WTC11 (cell line): ENCODE data around the gene TMUB1. TPM values are rescaled to one million over a fixed set of nuclear protein-coding genes. Genes with fewer than 3 reads are reported as not detected.

Source experiments
- ATAC-seq: fragments of 200-7000 bp; cut with Tn5 transposase; 2 replicates; pipeline ENCODE4 v1.10.0; 2021; ENCODE audit warnings: mild to moderate bottlenecking, moderate library complexity
- CTCF ChIA-PET: fragments of 300-600 bp; sonication (Branson Sonifier 250); formaldehyde crosslinking; loops from one replicate; lab custom pipeline; 2021; ENCODE audit warnings: antibody characterized with exemption; lab: Charles Lee
- POLR2A ChIA-PET: fragments of 350-600 bp; sonication (Branson Sonifier 250); formaldehyde crosslinking; loops from one replicate; lab custom pipeline; 2021; ENCODE audit warnings: antibody characterized with exemption; lab: Charles Lee
- DNase-seq: peaks from one replicate; pipeline ENCODE4 v3.0.0; 2021; ENCODE audit warnings: low spot score
- H3K27ac Mint-ChIP-seq: 2 replicates; pipeline ENCODE4 v1.8.0; 2021; ENCODE audit warnings: mixed read lengths
- H3K27me3 Mint-ChIP-seq: 2 replicates; pipeline ENCODE4 v1.8.0; 2021; ENCODE audit warnings: low read depth, mild to moderate bottlenecking, moderate library complexity, mixed read lengths
- H3K36me3 Mint-ChIP-seq: 2 replicates; pipeline ENCODE4 v1.8.0; 2021; ENCODE audit warnings: mixed read lengths
- H3K4me1 Mint-ChIP-seq: 2 replicates; pipeline ENCODE4 v1.8.0; 2022; ENCODE audit warnings: mixed read lengths
- H3K4me3 Mint-ChIP-seq: 2 replicates; pipeline ENCODE4 v1.8.0; 2021; ENCODE audit warnings: mild to moderate bottlenecking, moderate library complexity, mixed read lengths
- H3K9me3 Mint-ChIP-seq: 2 replicates; pipeline ENCODE4 v1.8.0; 2021; ENCODE audit warnings: mixed read lengths
- AR ChIP-seq: fragments of 250-450 bp; sonication (Bioruptor Pico); IDR thresholded peaks from 2 replicates; pipeline ENCODE4 v1.9.0; 2021; ENCODE audit warnings: mild to moderate bottlenecking
- EMX1 ChIP-seq: fragments of 250-450 bp; sonication (Bioruptor Pico); IDR thresholded peaks from 2 replicates; pipeline ENCODE4 v1.8.0; 2021; ENCODE audit warnings: mild to moderate bottlenecking
- ESRRA ChIP-seq: sonication (generic); formaldehyde crosslinking; IDR thresholded peaks from 2 replicates; pipeline ENCODE4 v1.8.1; 2022; ENCODE audit warnings: mild to moderate bottlenecking, missing genetic modification reagents, borderline replicate concordance
- FOXK1 ChIP-seq: sonication (generic); formaldehyde crosslinking; IDR thresholded peaks from 2 replicates; pipeline ENCODE4 v1.8.0; 2022; ENCODE audit warnings: mild to moderate bottlenecking, moderate library complexity, missing genetic modification reagents
- FOXP4 ChIP-seq: sonication (generic); formaldehyde crosslinking; IDR thresholded peaks from 2 replicates; pipeline ENCODE4 v1.8.0; 2022; ENCODE audit warnings: mild to moderate bottlenecking, missing genetic modification reagents
- GABPB1 ChIP-seq: sonication (generic); formaldehyde crosslinking; IDR thresholded peaks from 2 replicates; pipeline ENCODE4 v1.8.1; 2023; ENCODE audit warnings: mild to moderate bottlenecking, missing genetic modification reagents
- HMGXB4 ChIP-seq: sonication (generic); formaldehyde crosslinking; IDR thresholded peaks from 2 replicates; pipeline ENCODE4 v1.8.1; 2023; ENCODE audit warnings: mild to moderate bottlenecking, moderate library complexity, missing genetic modification reagents
- JAZF1 ChIP-seq: fragments of 250-450 bp; sonication (Bioruptor Pico); IDR thresholded peaks from 2 replicates; pipeline ENCODE4 v1.9.0; 2021; ENCODE audit warnings: moderate library complexity, mild to moderate bottlenecking, inconsistent platforms
- JUN ChIP-seq: sonication (generic); formaldehyde crosslinking; IDR thresholded peaks from 2 replicates; pipeline ENCODE4 v1.8.0; 2023; ENCODE audit warnings: mild to moderate bottlenecking, missing genetic modification reagents
- MYBL2 ChIP-seq: sonication (generic); formaldehyde crosslinking; IDR thresholded peaks from 2 replicates; pipeline ENCODE4 v1.8.1; 2023; ENCODE audit warnings: mild to moderate bottlenecking, moderate library complexity, missing genetic modification reagents
- NR2C2 ChIP-seq: sonication (generic); formaldehyde crosslinking; IDR thresholded peaks from 2 replicates; pipeline ENCODE4 v1.8.0; 2022; ENCODE audit warnings: mild to moderate bottlenecking, missing genetic modification reagents
- PRRX2 ChIP-seq: fragments of 250-450 bp; sonication (Bioruptor Pico); IDR thresholded peaks from 2 replicates; pipeline ENCODE4 v1.8.0; 2021; ENCODE audit warnings: mild to moderate bottlenecking
- RELA ChIP-seq: sonication (generic); formaldehyde crosslinking; IDR thresholded peaks from 2 replicates; pipeline ENCODE4 v1.8.1; 2022; ENCODE audit warnings: missing genetic modification reagents, mild to moderate bottlenecking, borderline replicate concordance
- RORB ChIP-seq: fragments of 250-450 bp; sonication (Bioruptor Pico); IDR thresholded peaks from 2 replicates; pipeline ENCODE4 v1.9.0; 2021; ENCODE audit warnings: mild to moderate bottlenecking
- TEAD4 ChIP-seq: sonication (generic); formaldehyde crosslinking; IDR thresholded peaks from 2 replicates; pipeline ENCODE4 v1.8.0; 2022; ENCODE audit warnings: mild to moderate bottlenecking, missing genetic modification reagents
- TP53 ChIP-seq: sonication (generic); formaldehyde crosslinking; IDR thresholded peaks from 2 replicates; pipeline ENCODE4 v1.8.1; 2023; ENCODE audit warnings: mild to moderate bottlenecking, missing genetic modification reagents
- ZBTB21 ChIP-seq: sonication (generic); formaldehyde crosslinking; IDR thresholded peaks from 2 replicates; pipeline ENCODE4 v1.8.1; 2023; ENCODE audit warnings: mild to moderate bottlenecking, missing genetic modification reagents, borderline replicate concordance
- ZMAT4 ChIP-seq: fragments of 250-450 bp; sonication (Bioruptor Pico); IDR thresholded peaks from 2 replicates; pipeline ENCODE4 v1.9.0; 2021; ENCODE audit warnings: mild to moderate bottlenecking
- ZNF219 ChIP-seq: sonication (generic); formaldehyde crosslinking; IDR thresholded peaks from 2 replicates; pipeline ENCODE4 v1.8.0; 2023; ENCODE audit warnings: missing genetic modification reagents, mild to moderate bottlenecking, borderline replicate concordance
- ZNF396 ChIP-seq: fragments of 250-450 bp; sonication (Bioruptor Pico); IDR thresholded peaks from 2 replicates; pipeline ENCODE4 v1.8.0; 2021; ENCODE audit warnings: mild to moderate bottlenecking, moderate library complexity, borderline replicate concordance
- ZNF423 ChIP-seq: fragments of 250-450 bp; sonication (Bioruptor Pico); IDR thresholded peaks from 2 replicates; pipeline ENCODE4 v2.1.2; 2022; ENCODE audit warnings: mild to moderate bottlenecking, moderate library complexity
- ZNF425 ChIP-seq: fragments of 250-450 bp; sonication (Bioruptor Pico); conservative IDR thresholded peaks from 2 replicates; pipeline ENCODE4 v1.9.0; 2021; ENCODE audit warnings: mild to moderate bottlenecking
- ZNF512 ChIP-seq: sonication (generic); formaldehyde crosslinking; IDR thresholded peaks from 2 replicates; pipeline ENCODE4 v1.8.1; 2022; ENCODE audit warnings: missing genetic modification reagents, borderline replicate concordance
- ZSCAN18 ChIP-seq: fragments of 250-450 bp; sonication (Bioruptor Pico); IDR thresholded peaks from 2 replicates; pipeline ENCODE4 v2.1.2; 2022; ENCODE audit warnings: mild to moderate bottlenecking, moderate library complexity
- total RNA-seq: library from RNA; stranded (reverse); gene quantifications from 3 replicates; pipeline ENCODE4 v1.2.3, GENCODE V29; 2021

Gene TMUB1
- total RNA-seq, 1 experiment from 2014 or later: 72.8 TPM

GRCh38 chr7:151128716-151129115 is 45.4 kb upstream of the TMUB1 start:
- Mint-ChIP-seq H3K9me3 (no peaks in the 10 kb centered on the region), H3K27ac (no peak overlapping the region), H3K36me3 (peaks cover 25% of the 10 kb centered on the region), H3K4me1 (peaks cover 26% of the 10 kb centered on the region), H3K27me3 (peaks cover 5% of the 10 kb centered on the region; the same call in 1 of the 2 replicates)
- CTCF ChIA-PET: interaction anchor here (1.2 kb wide), 1 partner anchor 9 kb away, joined by 3 read pairs; no protein-coding TSS in a partner anchor
- no peak for ATAC-seq
- no peak for DNase-seq
- POLR2A ChIA-PET: no interaction called here
- TF ChIP-seq AR (no peak), NR2C2 (CRISPR knock-in tag) (no peak), GABPB1 (CRISPR knock-in tag) (no peak), ZNF423 (CRISPR knock-in tag) (no peak), RORB (CRISPR knock-in tag) (no peak), ZNF396 (no peak), MYBL2 (CRISPR knock-in tag) (no peak), PRRX2 (no peak), TEAD4 (CRISPR knock-in tag) (no peak), ESRRA (CRISPR knock-in tag) (no peak), JUN (CRISPR knock-in tag) (no peak), TP53 (CRISPR knock-in tag) (no peak), RELA (CRISPR knock-in tag) (no peak), ZSCAN18 (no peak), ZNF219 (CRISPR knock-in tag) (no peak), ZBTB21 (CRISPR knock-in tag) (no peak), EMX1 (CRISPR knock-in tag) (no peak), HMGXB4 (CRISPR knock-in tag) (no peak)
- TF ChIP-seq, all 79 proteins: peak for 0
- no peak overlapping the region for H3K4me3 Mint-ChIP-seq

- Mint-ChIP-seq H3K4me1 (peaks cover 31% of the 10 kb centered on the region), H3K27ac (no peak overlapping the region), H3K36me3 (peaks cover 25% of the 10 kb centered on the region), H3K9me3 (no peaks in the 10 kb centered on the region), H3K27me3 (peaks cover 5% of the 10 kb centered on the region; the same call in 1 of the 2 replicates), H3K4me3 (no peak overlapping the region)
- no peak for TF ChIP-seq FOXP4 (CRISPR knock-in tag)
- TF ChIP-seq JAZF1 (CRISPR knock-in tag): no peak
- TF ChIP-seq ZNF425: no peak
- no peak for TF ChIP-seq ZNF423 (CRISPR knock-in tag)
- no peak for TF ChIP-seq ZMAT4 (CRISPR knock-in tag)
- TF ChIP-seq FOXK1 (CRISPR knock-in tag): no peak
- TF ChIP-seq ZNF512 (CRISPR knock-in tag): no peak
- CTCF ChIA-PET: interaction anchor here (0.7 to 1.2 kb wide), 2 partner anchors 10 to 38 kb away, joined by 3 to 4 read pairs; no protein-coding TSS in a partner anchor
- POLR2A ChIA-PET: no interaction called here
- DNase-seq (no peak), ATAC-seq (no peak)
These were observed 44.9 kb upstream of the TMUB1 start for GRCh38 chr7:151128144-151128543.
